Calu3 (cell line): ENCODE data around the gene DSCAM. TPM values are rescaled to one million over a fixed set of nuclear protein-coding genes. Genes with fewer than 3 reads are reported as not detected.

ENCODE experiments used
- BruUV-seq: library from RNA; stranded (reverse); fragments of 400-500 nt; replicated peaks from 2 replicates; lab custom pipeline; 2021; lab: Mats Ljungman, UMichigan
- CTCF ChIA-PET: fragments of 300-600 bp; sonication (Branson Sonifier 250); formaldehyde crosslinking; loops from one replicate; lab custom pipeline; 2022; ENCODE audit warnings: antibody characterized with exemption; lab: Charles Lee
- DNase-seq: peaks from one replicate; pipeline ENCODE4 v3.0.0; 2022
- H3K27ac Mint-ChIP-seq: one replicate; pipeline ENCODE4 v1.8.0; 2022; ENCODE audit warnings: mixed read lengths; ENCODE audit not compliant: unreplicated experiment
- H3K27me3 Mint-ChIP-seq: one replicate; pipeline ENCODE4 v1.8.0; 2022; ENCODE audit warnings: mixed read lengths; ENCODE audit not compliant: unreplicated experiment
- H3K36me3 Mint-ChIP-seq: one replicate; pipeline ENCODE4 v1.8.0; 2022; ENCODE audit warnings: mild to moderate bottlenecking, moderate library complexity, mixed read lengths; ENCODE audit not compliant: insufficient read depth, unreplicated experiment
- H3K4me1 Mint-ChIP-seq: one replicate; pipeline ENCODE4 v1.8.0; 2022; ENCODE audit warnings: mild to moderate bottlenecking, low read depth, mixed read lengths; ENCODE audit not compliant: unreplicated experiment
- H3K4me3 Mint-ChIP-seq: one replicate; pipeline ENCODE4 v1.8.0; 2022; ENCODE audit warnings: mild to moderate bottlenecking, low read depth, moderate library complexity, mixed read lengths; ENCODE audit not compliant: unreplicated experiment
- H3K9me3 Mint-ChIP-seq: one replicate; pipeline ENCODE4 v1.8.0; 2022; ENCODE audit warnings: low read depth, mixed read lengths; ENCODE audit not compliant: unreplicated experiment
- CTCF ChIP-seq: fragments of 200-600 bp; IDR thresholded peaks from one replicate; pipeline ENCODE4 v1.8.0; 2022; ENCODE audit warnings: antibody characterized with exemption; ENCODE audit not compliant: unreplicated experiment
- intact Hi-C: fragments of 100-400 bp; cut with micrococcal nuclease; formaldehyde crosslinking; loops from one replicate; pipeline ENCODE4 v1.10.0; 2022; ENCODE audit not compliant: unreplicated experiment
- total RNA-seq: library from RNA; stranded (reverse); gene quantifications from 2 replicates; pipeline ENCODE4 v1.2.3, GENCODE V29; 2022

Gene DSCAM
- total RNA-seq, 1 experiment from 2014 or later, result not detected

DNA sequence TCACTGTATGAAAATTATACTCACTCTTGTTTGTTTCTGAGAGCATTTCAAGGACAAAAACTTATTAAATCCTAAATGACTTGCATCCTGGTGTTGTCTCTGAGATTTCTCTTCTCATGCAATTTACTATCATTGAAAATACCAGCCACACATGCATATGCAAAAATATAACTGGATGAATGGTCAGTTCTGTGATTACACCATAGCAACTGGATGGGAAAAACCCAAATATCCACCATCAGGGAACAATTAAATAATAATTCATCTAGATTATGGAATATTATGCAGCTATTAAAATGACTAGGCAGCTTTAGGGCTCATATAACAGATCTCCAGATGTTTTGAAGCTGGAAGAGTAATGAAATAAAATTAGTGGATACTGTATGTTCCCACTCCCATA lies 11.6 kb upstream of the DSCAM start:
- no TSS peak for BruUV-seq
- peaks cover 13% of the 10 kb centered on the region for H3K9me3 Mint-ChIP-seq
- no peak overlapping the region for H3K27ac Mint-ChIP-seq
- CTCF ChIA-PET, result no interaction called here
- no peak for DNase-seq
- no peaks in the 10 kb centered on the region for H3K27me3 Mint-ChIP-seq
- TF ChIP-seq CTCF, result no peak
- intact Hi-C loops, result no loop called here
- H3K36me3 Mint-ChIP-seq, result no peaks in the 10 kb centered on the region
- no peak overlapping the region for H3K4me3 Mint-ChIP-seq
- H3K4me1 Mint-ChIP-seq, result no peaks in the 10 kb centered on the region

GRCh38 chr21:40853956-40854688 lies 7.2 kb upstream of the DSCAM start:
- intact Hi-C loops, result no loop called here
- Mint-ChIP-seq H3K36me3 (no peaks in the 10 kb centered on the region), H3K4me1 (no peaks in the 10 kb centered on the region), H3K27ac (no peak overlapping the region), H3K4me3 (no peak overlapping the region), H3K27me3 (no peaks in the 10 kb centered on the region), H3K9me3 (peaks cover 4% of the 10 kb centered on the region)
- no peak for DNase-seq
- no TSS peak for BruUV-seq
- CTCF ChIA-PET, result no interaction called here
- TF ChIP-seq CTCF, result no peak

GRCh38 chr21:40852563-40852962 lies 5.6 kb upstream of the DSCAM start:
- Mint-ChIP-seq H3K36me3 (no peaks in the 10 kb centered on the region), H3K4me1 (no peaks in the 10 kb centered on the region), H3K27ac (no peak overlapping the region), H3K4me3 (no peak overlapping the region), H3K27me3 (no peaks in the 10 kb centered on the region), H3K9me3 (peaks cover 3% of the 10 kb centered on the region)
- no TSS peak for BruUV-seq
- no peak for TF ChIP-seq CTCF
- intact Hi-C loops, result no loop called here
- CTCF ChIA-PET, result no interaction called here
- DNase-seq, result no peak

DNA sequence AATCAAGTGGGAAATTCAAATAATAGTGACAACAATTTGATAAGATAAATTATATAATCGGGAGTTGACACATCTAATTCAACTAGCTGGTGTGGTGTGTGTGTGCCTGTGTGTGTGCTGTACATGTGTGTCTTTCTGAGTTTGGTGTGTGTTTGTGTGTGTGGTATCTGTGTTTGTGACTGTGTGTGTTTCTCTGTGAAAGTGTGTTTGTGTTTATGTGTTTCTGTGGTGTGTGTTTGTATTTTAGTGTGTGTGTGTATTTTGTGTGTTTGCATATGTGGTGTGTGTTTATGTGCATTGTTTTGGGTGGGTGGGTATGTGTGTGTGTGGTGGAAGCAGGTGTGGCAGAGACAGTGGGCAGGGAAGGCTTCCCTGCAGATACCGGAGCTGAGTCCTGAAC lies 4.8 kb upstream of the DSCAM start:
- no TSS peak for BruUV-seq
- Mint-ChIP-seq H3K27ac (no peak overlapping the region), H3K9me3 (peaks cover 1% of the 10 kb centered on the region), H3K27me3 (no peaks in the 10 kb centered on the region), H3K4me1 (no peaks in the 10 kb centered on the region), H3K4me3 (no peak overlapping the region), H3K36me3 (no peaks in the 10 kb centered on the region)
- CTCF ChIA-PET, result no interaction called here
- intact Hi-C loops, result no loop called here
- DNase-seq, result no peak
- no peak for TF ChIP-seq CTCF
